HG03175 (cell line): ENCODE measurements around the gene MFSD6.
"Not testable (repeated sequence)": the region's sequence is repeated elsewhere in the genome, so short reads cannot be mapped to it uniquely, and the experiment has no call there.

Experiments used
- ATAC-seq: cut with Tn5 transposase; IDR thresholded peaks from one replicate; pipeline ENCODE4 v1.9.1; 2021; ENCODE audit warnings: mild to moderate bottlenecking, moderate library complexity; ENCODE audit not compliant: unreplicated experiment

Gene MFSD6

GRCh38 chr2:190407662-190408537 lies at the start of gene MFSD6:
MFSD6 (plus strand) TSS chr2:190408355; CDS start chr2:190436030, 27,675 bp downstream.
- ATAC-seq = peak; percentile 56

- not testable (repeated sequence) for ATAC-seq
Observed at GRCh38 chr2:190358655-190359448, 49.3 kb upstream of the MFSD6 start.

- no peak for ATAC-seq
Observed at GRCh38 chr2:190360561-190360960, 47.6 kb upstream of the MFSD6 start.

- no peak for ATAC-seq
Observed at GRCh38 chr2:190360965-190361364, 47.2 kb upstream of the MFSD6 start.

- ATAC-seq = no peak
Observed at GRCh38 chr2:190361572-190361971, 46.6 kb upstream of the MFSD6 start.

GRCh38 chr2:190362894-190363293 lies 45.3 kb upstream of the MFSD6 start:
- no peak for ATAC-seq

- ATAC-seq = no peak
Observed at GRCh38 chr2:190365499-190366204, 42.5 kb upstream of the MFSD6 start.

GRCh38 chr2:190366248-190366753 lies 41.9 kb upstream of the MFSD6 start:
- no peak for ATAC-seq

- no peak for ATAC-seq
Observed at GRCh38 chr2:190367091-190367490, 41.1 kb upstream of the MFSD6 start.

- no peak for ATAC-seq
Observed at GRCh38 chr2:190369635-190370034, 38.5 kb upstream of the MFSD6 start.

GRCh38 chr2:190376083-190376482 lies 32.1 kb upstream of the MFSD6 start:
- ATAC-seq = no peak

GRCh38 chr2:190376591-190377245 lies 31.4 kb upstream of the MFSD6 start:
- no peak for ATAC-seq

- no peak for ATAC-seq
Observed at GRCh38 chr2:190378880-190379237, 29.3 kb upstream of the MFSD6 start.

GRCh38 chr2:190379249-190379964 lies 28.7 kb upstream of the MFSD6 start:
- ATAC-seq = no peak

GRCh38 chr2:190380962-190381412 lies 27.2 kb upstream of the MFSD6 start:
- ATAC-seq = no peak

GRCh38 chr2:190382851-190383250 lies 25.3 kb upstream of the MFSD6 start:
- peak; percentile 91 for ATAC-seq

- ATAC-seq = no peak
Observed at GRCh38 chr2:190387422-190387821, 20.7 kb upstream of the MFSD6 start.

- ATAC-seq = no peak
Observed at GRCh38 chr2:190396271-190396670, 11.9 kb upstream of the MFSD6 start.

GRCh38 chr2:190402986-190403603 lies 5.1 kb upstream of the MFSD6 start:
- no peak for ATAC-seq
